Measurements from ENCODE around the gene MPIG6B. TPM values are rescaled to one million over a fixed set of nuclear protein-coding genes. Genes with fewer than 3 reads are reported as not detected.

MPIG6B gene
- 10 to 100 TPM in 2 of 3 donors, 1 to 10 TPM in 1; 9.4 to 19.0 (median 12.8) TPM for total RNA-seq
- total RNA-seq (2013) = 6.0 TPM

GRCh38 chr6:31723245-31723979 lies at the start of gene MPIG6B:
Gene MPIG6B, plus strand, starts transcription at chr6:31723373. Its CDS starts 11 bp downstream, at chr6:31723384.
- DNase-seq = no peak
- WGBS (ENCODE audit: insufficient coverage) = 49% methylated on average over 45 of the region's 46 CpGs
- Mint-ChIP-seq H3K4me3 (peak within 1 kb of the TSS; percentile 81), H3K27ac (peak within 1 kb of the TSS; percentile 9 to 87), H3K4me1 (peaks cover 39 to 43% of the 10 kb centered on the region in 2 donors), H3K9me3 (no peaks in the 10 kb centered on the region), H3K36me3 (peaks cover 16% of the 10 kb centered on the region), H3K27me3 (ENCODE audit: low read depth in 2 of 2) (peaks cover 0 to 4% of the 10 kb centered on the region in 2 donors)
- ATAC-seq = peak in 2 of 3 donors; percentile 36 to 71
- Histone ChIP-seq H3K36me3 (ENCODE audit: control insufficient read depth, insufficient read depth, low read length) (peaks cover 10% of the 10 kb centered on the region), H3K27ac (ENCODE audit: low read length) (peak within 1 kb of the TSS; percentile 22), H3K4me3 (ENCODE audit: low read length) (no peak within 1 kb of the TSS), H3K27me3 (ENCODE audit: control insufficient read depth, insufficient read depth, low read length) (no peaks in the 10 kb centered on the region), H3K4me1 (ENCODE audit: control insufficient read depth, insufficient read depth, low read length) (peaks cover 37% of the 10 kb centered on the region), H3K9me3 (ENCODE audit: control insufficient read depth, insufficient read depth, low read length) (no peaks in the 10 kb centered on the region)
- intact Hi-C loops (cut with micrococcal nuclease) = no loop called here
- TF ChIP-seq CTCF (IDR thresholded peaks at IDR 0.05) = no peak

- H3K36me3 Mint-ChIP-seq = no peaks in the 10 kb centered on the region
- no peak for TF ChIP-seq CTCF (IDR thresholded peaks at IDR 0.05)
- WGBS (ENCODE audit: insufficient coverage) = 60% methylated on average over 4 of the region's 4 CpGs
These were observed 46.8 kb upstream of the MPIG6B start for GRCh38 chr6:31676322-31676903.

GRCh38 chr6:31676904-31677303 lies 46.3 kb upstream of the MPIG6B start:
- DNase-seq (no peak), ATAC-seq (no peak)
- H3K36me3 Mint-ChIP-seq = no peaks in the 10 kb centered on the region
- peaks cover 0 to 3% of the 10 kb centered on the region in 2 donors for H3K27me3 Mint-ChIP-seq (ENCODE audit: low read depth in 2 of 2)
- Histone ChIP-seq H3K36me3 (ENCODE audit: control insufficient read depth, insufficient read depth, low read length) (peaks cover 7% of the 10 kb centered on the region), H3K27me3 (ENCODE audit: control insufficient read depth, insufficient read depth, low read length) (no peaks in the 10 kb centered on the region), H3K27ac (ENCODE audit: low read length) (no peak overlapping the region), H3K4me3 (ENCODE audit: low read length) (no peak overlapping the region), H3K4me1 (ENCODE audit: control insufficient read depth, insufficient read depth, low read length) (peaks cover 20% of the 10 kb centered on the region), H3K9me3 (ENCODE audit: control insufficient read depth, insufficient read depth, low read length) (no peaks in the 10 kb centered on the region)
- intact Hi-C loops (cut with micrococcal nuclease) = no loop called here
- WGBS (ENCODE audit: insufficient coverage) = 94% methylated on average over 5 of the region's 6 CpGs
- H3K4me3 Mint-ChIP-seq = peak overlapping the region; percentile 35
- no peaks in the 10 kb centered on the region for H3K9me3 Mint-ChIP-seq
- no peak overlapping the region for H3K27ac Mint-ChIP-seq
- no peak for TF ChIP-seq CTCF (IDR thresholded peaks at IDR 0.05)
- peaks cover 19 to 23% of the 10 kb centered on the region in 2 donors for H3K4me1 Mint-ChIP-seq

More at GRCh38 chr6:31676322-31676903, 46.8 kb upstream of the MPIG6B start:
- Mint-ChIP-seq H3K9me3 (no peaks in the 10 kb centered on the region), H3K4me1 (peaks cover 15 to 20% of the 10 kb centered on the region in 2 donors), H3K27ac (no peak overlapping the region), H3K27me3 (ENCODE audit: low read depth in 2 of 2) (peaks cover 0 to 3% of the 10 kb centered on the region in 2 donors), H3K4me3 (no peak overlapping the region)
- H3K4me1 ChIP-seq (ENCODE audit: control insufficient read depth, insufficient read depth, low read length) = peaks cover 15% of the 10 kb centered on the region
- intact Hi-C loops (cut with micrococcal nuclease) = no loop called here
- no peaks in the 10 kb centered on the region for H3K27me3 ChIP-seq (ENCODE audit: control insufficient read depth, insufficient read depth, low read length)
- H3K4me3 ChIP-seq (ENCODE audit: low read length) = no peak overlapping the region
- H3K9me3 ChIP-seq (ENCODE audit: control insufficient read depth, insufficient read depth, low read length) = no peaks in the 10 kb centered on the region
- H3K27ac ChIP-seq (ENCODE audit: low read length) = no peak overlapping the region
- DNase-seq (no peak), ATAC-seq (no peak)
- H3K36me3 ChIP-seq (ENCODE audit: control insufficient read depth, insufficient read depth, low read length) = peaks cover 12% of the 10 kb centered on the region

All from natural killer cell (primary cell).